ENCODE results near the gene USH2A. TPM values are rescaled to one million over a fixed set of nuclear protein-coding genes. Genes with fewer than 3 reads are reported as not detected.

Gene USH2A
- polyA plus RNA-seq, 3 donors, result not detected

GRCh38 chr1:216045400-216045799 is 377.8 kb downstream of the USH2A start:
- Histone ChIP-seq H3K27ac (ENCODE audit: low read depth in 1 of 2, low read length in 2 of 2) (no peak overlapping the region), H3K4me2 (replicated peaks; ENCODE audit: extremely low read depth, low read length, poor library complexity, severe bottlenecking) (no peak overlapping the region), H4K20me1 (ENCODE audit: insufficient read depth, low read length) (no peaks in the 10 kb centered on the region), H3K79me2 (ENCODE audit: insufficient read depth, low read length) (no peaks in the 10 kb centered on the region), H3K4me1 (ENCODE audit: control insufficient read depth in 1 of 2, insufficient read depth in 2 of 2, low read length in 2 of 2) (no peaks in the 10 kb centered on the region), H3K27me3 (ENCODE audit: control insufficient read depth in 2 of 2, insufficient read depth in 2 of 2, low read length in 2 of 2) (no peaks in the 10 kb centered on the region), H2AFZ (ENCODE audit: insufficient read depth, low read depth, low read length, poor library complexity, severe bottlenecking) (no peak overlapping the region), H3K4me3 (replicated peaks in 1 of 3; ENCODE audit: low read depth in 2 of 3, low read length in 3 of 3) (no peak overlapping the region), H3K9me3 (replicated peaks in 1 of 2; ENCODE audit: control insufficient read depth in 1 of 2, insufficient read depth in 1 of 2, low read length in 2 of 2) (no peaks in the 10 kb centered on the region), H3K36me3 (replicated peaks in 1 of 2; ENCODE audit: control insufficient read depth in 1 of 2, insufficient read depth in 2 of 2, low read length in 2 of 2) (no peaks in the 10 kb centered on the region), H3K9ac (ENCODE audit: insufficient read depth, low read length, poor library complexity, severe bottlenecking) (no peak overlapping the region)
- no peak for DNase-seq
- no peaks in the 10 kb centered on the region for H3K9me3 Mint-ChIP-seq
- H3K27me3 Mint-ChIP-seq (ENCODE audit: low read depth in 3 of 3), result no peaks in the 10 kb centered on the region
- H3K4me3 Mint-ChIP-seq, result no peak overlapping the region
- intact Hi-C loops (cut with micrococcal nuclease), result no loop called here
- TF ChIP-seq, protein P1, sequence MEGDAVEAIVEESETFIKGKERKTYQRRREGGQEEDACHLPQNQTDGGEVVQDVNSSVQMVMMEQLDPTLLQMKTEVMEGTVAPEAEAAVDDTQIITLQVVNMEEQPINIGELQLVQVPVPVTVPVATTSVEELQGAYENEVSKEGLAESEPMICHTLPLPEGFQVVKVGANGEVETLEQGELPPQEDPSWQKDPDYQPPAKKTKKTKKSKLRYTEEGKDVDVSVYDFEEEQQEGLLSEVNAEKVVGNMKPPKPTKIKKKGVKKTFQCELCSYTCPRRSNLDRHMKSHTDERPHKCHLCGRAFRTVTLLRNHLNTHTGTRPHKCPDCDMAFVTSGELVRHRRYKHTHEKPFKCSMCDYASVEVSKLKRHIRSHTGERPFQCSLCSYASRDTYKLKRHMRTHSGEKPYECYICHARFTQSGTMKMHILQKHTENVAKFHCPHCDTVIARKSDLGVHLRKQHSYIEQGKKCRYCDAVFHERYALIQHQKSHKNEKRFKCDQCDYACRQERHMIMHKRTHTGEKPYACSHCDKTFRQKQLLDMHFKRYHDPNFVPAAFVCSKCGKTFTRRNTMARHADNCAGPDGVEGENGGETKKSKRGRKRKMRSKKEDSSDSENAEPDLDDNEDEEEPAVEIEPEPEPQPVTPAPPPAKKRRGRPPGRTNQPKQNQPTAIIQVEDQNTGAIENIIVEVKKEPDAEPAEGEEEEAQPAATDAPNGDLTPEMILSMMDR (IDR thresholded peaks at IDR 0.05), result no peak
- no peaks in the 10 kb centered on the region for H3K36me3 Mint-ChIP-seq
- H3K4me1 Mint-ChIP-seq, result no peaks in the 10 kb centered on the region
- no CpG with 5 or more reads among the region's 1 CpG for WGBS (ENCODE audit: insufficient coverage)
- H3K27ac Mint-ChIP-seq, result no peak overlapping the region

DNA sequence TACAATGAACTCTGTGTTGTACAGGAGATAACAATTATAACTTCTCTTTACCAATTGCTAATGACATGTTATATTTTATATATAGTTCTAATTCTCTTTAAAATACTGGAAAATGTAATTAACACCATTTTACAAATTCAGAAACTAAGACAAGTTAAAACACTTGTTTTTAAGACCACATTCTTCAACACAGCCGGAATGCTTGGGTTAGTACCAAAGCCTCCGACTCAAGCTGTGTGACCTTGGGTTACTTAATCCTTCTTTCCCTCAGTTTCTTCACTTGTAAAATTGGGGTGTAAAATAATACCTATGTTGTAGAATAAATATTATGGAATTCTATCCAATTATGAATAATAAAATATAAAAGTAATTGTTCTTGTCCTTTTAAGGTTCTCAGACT is 378.7 kb downstream of the USH2A start:
- Mint-ChIP-seq H3K4me3 (no peak overlapping the region), H3K27ac (no peak overlapping the region), H3K27me3 (ENCODE audit: low read depth in 3 of 3) (peaks cover 0 to 2% (median 0%) of the 10 kb centered on the region in 3 donors), H3K4me1 (no peaks in the 10 kb centered on the region), H3K36me3 (no peaks in the 10 kb centered on the region), H3K9me3 (no peaks in the 10 kb centered on the region)
- DNase-seq, result no peak
- Histone ChIP-seq H3K4me2 (replicated peaks; ENCODE audit: extremely low read depth, low read length, poor library complexity, severe bottlenecking) (no peak overlapping the region), H3K4me1 (ENCODE audit: control insufficient read depth in 1 of 2, insufficient read depth in 2 of 2, low read length in 2 of 2) (no peaks in the 10 kb centered on the region), H3K36me3 (replicated peaks in 1 of 2; ENCODE audit: control insufficient read depth in 1 of 2, insufficient read depth in 2 of 2, low read length in 2 of 2) (no peaks in the 10 kb centered on the region), H3K79me2 (ENCODE audit: insufficient read depth, low read length) (no peaks in the 10 kb centered on the region), H3K27me3 (ENCODE audit: control insufficient read depth in 2 of 2, insufficient read depth in 2 of 2, low read length in 2 of 2) (no peaks in the 10 kb centered on the region), H4K20me1 (ENCODE audit: insufficient read depth, low read length) (no peaks in the 10 kb centered on the region), H3K9ac (ENCODE audit: insufficient read depth, low read length, poor library complexity, severe bottlenecking) (no peak overlapping the region), H3K9me3 (replicated peaks in 1 of 2; ENCODE audit: control insufficient read depth in 1 of 2, insufficient read depth in 1 of 2, low read length in 2 of 2) (no peaks in the 10 kb centered on the region), H3K27ac (ENCODE audit: low read depth in 1 of 2, low read length in 2 of 2) (no peak overlapping the region), H3K4me3 (replicated peaks in 1 of 3; ENCODE audit: low read depth in 2 of 3, low read length in 3 of 3) (no peak overlapping the region), H2AFZ (ENCODE audit: insufficient read depth, low read depth, low read length, poor library complexity, severe bottlenecking) (no peak overlapping the region)
- TF ChIP-seq, protein P1 (IDR thresholded peaks at IDR 0.05), result no peak
- WGBS (ENCODE audit: insufficient coverage), result no CpG with 5 or more reads among the region's 2 CpGs
- intact Hi-C loops (cut with micrococcal nuclease), result no loop called here
